Suprapubic skin (tissue), 4 donors: ENCODE measurements around the gene GRAMD1A. TPM values are rescaled to one million over a fixed set of nuclear protein-coding genes. Genes with fewer than 3 reads are reported as not detected.

ENCODE experiments used
- DNase-seq, 2 donors: peaks; one replicate each; pipeline ENCODE4 v3.0.0-alpha.2; 2019; ENCODE audit warnings: low spot score in 2 of 2
- H3K27ac ChIP-seq: fragments of 200-600 bp; sonication (generic); one replicate; pipeline ENCODE4 v1.5.1; 2019
- H3K27me3 ChIP-seq: fragments of 200-600 bp; sonication (generic); one replicate; pipeline ENCODE4 v1.5.1; 2019
- H3K36me3 ChIP-seq: fragments of 200-600 bp; sonication (generic); one replicate; pipeline ENCODE4 v1.5.1; 2019
- H3K4me1 ChIP-seq: fragments of 200-600 bp; sonication (generic); one replicate; pipeline ENCODE4 v1.5.1; 2019
- H3K4me3 ChIP-seq: fragments of 200-600 bp; sonication (generic); one replicate; pipeline ENCODE4 v1.5.1; 2019; ENCODE audit warnings: mild to moderate bottlenecking
- H3K9me3 ChIP-seq: fragments of 200-600 bp; sonication (generic); one replicate; pipeline ENCODE4 v1.5.1; 2019
- CTCF ChIP-seq, 2 donors: fragments of 200-600 bp in 1 of 2; fragments of 450-650 bp in 1 of 2; sonication (generic) in 1 of 2; IDR thresholded peaks; one replicate each; pipeline ENCODE4 v1.5.1; 2016 to 2019; ENCODE audit warnings: antibody characterized with exemption in 2 of 2, mild to moderate bottlenecking in 1 of 2, moderate library complexity in 1 of 2
- EP300 ChIP-seq: sonication (generic); formaldehyde crosslinking; IDR thresholded peaks from one replicate; pipeline ENCODE4 v1.6.1; 2017; ENCODE audit warnings: antibody characterized with exemption
- POLR2A ChIP-seq, 2 donors: fragments of 450-650 bp; IDR thresholded peaks; one replicate each; pipeline ENCODE4 v1.6.1; 2017; ENCODE audit warnings: antibody characterized with exemption in 2 of 2, mild to moderate bottlenecking in 2 of 2, moderate library complexity in 2 of 2
- POLR2AphosphoS5 ChIP-seq, 3 donors: sonication (generic); formaldehyde crosslinking; IDR thresholded peaks; one replicate each; pipeline ENCODE4 v1.6.1; 2017; ENCODE audit warnings: antibody characterized with exemption in 3 of 3
- WGBS: methylation state at CpG from one replicate; pipeline ENCODE4 v1.1.5; 2018; 5-methylcytosine and 5-hydroxymethylcytosine counted together
- total RNA-seq, 4 donors: library from RNA; depleted of rRNA; stranded (reverse); fragments of >200 nt; gene quantifications; one replicate each; pipeline ENCODE4 v1.1.0, GENCODE V29; 2016

Gene GRAMD1A
- total RNA-seq, 4 donors from 2014 or later = 16.3 to 38.7 (median 20.8) TPM

- Histone ChIP-seq H3K36me3 (peaks cover 43% of the 10 kb centered on the region), H3K27ac (no peak overlapping the region), H3K27me3 (no peaks in the 10 kb centered on the region), H3K4me3 (no peak overlapping the region), H3K9me3 (peaks cover 29% of the 10 kb centered on the region), H3K4me1 (peaks cover 30% of the 10 kb centered on the region)
- TF ChIP-seq CTCF (IDR thresholded peaks at IDR 0.05) = no peak
- no peak for TF ChIP-seq POLR2A (IDR thresholded peaks at IDR 0.05)
- TF ChIP-seq POLR2AphosphoS5 (IDR thresholded peaks at IDR 0.05) = no peak
- no peak for TF ChIP-seq EP300
- DNase-seq = no peak
- WGBS = 95% methylated on average over 11 of the region's 12 CpGs
These were observed 39.0 kb upstream of the GRAMD1A start for GRCh38 chr19:34960940-34961679.

- Histone ChIP-seq H3K4me1 (peaks cover 30% of the 10 kb centered on the region), H3K36me3 (peaks cover 37% of the 10 kb centered on the region), H3K9me3 (peaks cover 25% of the 10 kb centered on the region), H3K27ac (peak overlapping the region; percentile 28), H3K4me3 (peak overlapping the region; percentile 91), H3K27me3 (no peaks in the 10 kb centered on the region)
- WGBS = 80% methylated on average over 5 of the region's 5 CpGs
- no peak for DNase-seq
- no peak for TF ChIP-seq POLR2AphosphoS5 (IDR thresholded peaks at IDR 0.05)
- no peak for TF ChIP-seq EP300
- TF ChIP-seq POLR2A (IDR thresholded peaks at IDR 0.05) = no peak
- TF ChIP-seq CTCF (IDR thresholded peaks at IDR 0.05) = no peak
These were observed 38.1 kb upstream of the GRAMD1A start for GRCh38 chr19:34961775-34962686.

DNA sequence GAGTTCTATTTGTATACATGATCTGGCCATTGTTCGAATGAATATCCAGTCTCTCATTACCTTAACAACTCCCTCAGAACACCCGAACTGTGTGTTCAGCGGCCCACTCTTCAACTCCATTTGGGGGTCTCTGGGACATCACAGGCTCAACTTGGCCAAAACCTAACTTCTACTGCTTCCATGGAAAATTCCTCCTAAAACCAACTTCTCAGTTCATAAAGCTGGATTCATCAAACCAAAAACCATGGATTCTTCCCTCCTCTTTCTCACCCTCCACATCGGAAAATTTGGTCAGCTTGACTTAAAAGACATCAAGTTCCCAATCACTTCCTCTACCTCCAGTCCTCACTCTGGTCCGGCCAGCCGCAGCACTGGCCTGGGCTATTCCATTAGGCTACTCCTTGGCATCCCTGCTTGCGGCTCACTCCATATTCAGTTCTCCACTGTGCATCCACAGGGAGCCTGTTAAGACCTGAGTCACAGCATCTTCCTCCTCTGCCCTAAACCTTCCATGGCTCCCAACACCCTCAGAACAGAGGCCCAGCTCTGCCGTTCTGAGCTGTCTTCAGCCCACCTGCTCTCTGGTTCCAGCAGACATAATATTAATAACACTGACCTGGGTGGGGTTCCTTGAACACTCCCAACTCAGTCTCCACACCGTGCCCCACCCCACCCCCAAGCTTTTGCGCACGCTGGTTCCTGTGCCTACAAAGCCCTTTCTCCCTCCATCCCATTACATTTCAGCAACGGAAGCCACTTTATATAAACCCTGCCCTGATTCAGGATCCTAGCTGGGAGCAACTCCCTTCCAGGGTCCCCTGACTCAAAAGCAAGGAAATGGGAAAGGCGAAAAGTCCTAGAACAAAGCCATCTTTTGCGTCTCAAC, 37.2 kb upstream of the GRAMD1A start:
- peaks cover 30% of the 10 kb centered on the region for H3K4me1 ChIP-seq
- 43% methylated on average over 14 of the region's 14 CpGs for WGBS
- no peaks in the 10 kb centered on the region for H3K27me3 ChIP-seq
- TF ChIP-seq CTCF (IDR thresholded peaks at IDR 0.05) = no peak
- TF ChIP-seq POLR2A (IDR thresholded peaks at IDR 0.05) = no peak
- no peak for TF ChIP-seq EP300
- TF ChIP-seq POLR2AphosphoS5 (IDR thresholded peaks at IDR 0.05) = no peak
- peaks cover 16% of the 10 kb centered on the region for H3K9me3 ChIP-seq
- H3K27ac ChIP-seq = peak overlapping the region; percentile 61
- H3K36me3 ChIP-seq = peaks cover 28% of the 10 kb centered on the region
- peak overlapping the region; percentile 91 for H3K4me3 ChIP-seq
- no peak for DNase-seq

DNA sequence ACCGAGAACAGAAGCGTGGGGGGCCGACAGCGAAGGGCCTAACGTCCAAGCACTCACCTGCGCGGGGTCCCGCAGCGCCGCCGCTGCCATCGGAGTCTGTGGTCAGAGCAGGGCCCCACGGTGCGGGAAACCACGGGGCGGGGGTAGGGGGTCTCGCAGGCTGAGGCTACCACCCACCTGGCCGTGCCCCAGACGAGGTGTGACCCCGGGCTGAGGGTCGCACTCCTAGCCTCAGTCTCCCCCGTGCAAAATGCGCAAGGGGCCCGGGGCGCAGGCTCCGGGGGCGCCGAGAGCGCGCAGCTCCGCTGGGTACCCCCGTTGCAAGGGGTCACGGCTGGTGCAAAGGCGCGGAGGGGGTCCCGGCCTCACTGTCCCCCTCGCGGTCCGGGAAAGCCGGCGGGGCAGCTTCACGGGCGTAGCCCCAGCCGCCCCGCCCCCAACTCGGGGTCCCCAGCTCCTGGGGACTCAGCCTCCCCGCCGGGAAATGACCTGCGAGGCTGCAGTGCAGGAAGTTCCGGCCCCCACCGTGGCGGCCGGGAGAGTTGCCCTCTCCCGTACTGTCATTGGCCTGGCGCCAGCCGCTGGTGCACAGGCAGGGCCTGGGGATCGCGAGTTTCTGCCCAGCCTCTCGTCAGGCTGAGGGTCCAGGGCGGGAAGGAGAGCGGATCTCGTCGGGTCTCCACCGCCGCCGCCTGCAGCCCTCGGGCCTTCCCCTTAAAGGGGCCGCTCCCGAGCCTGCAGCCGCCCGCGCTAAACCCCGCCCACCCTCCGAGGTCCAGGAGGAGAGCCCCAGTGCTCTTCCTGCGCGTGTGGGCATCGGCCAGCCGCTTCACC, 36.3 kb upstream of the GRAMD1A start, which contains the start of gene ZNF792:
ZNF792 (minus strand) TSS at position 657 of the 834 bp plus-strand sequence; CDS start at position 90, 567 bp downstream.
- H3K36me3 ChIP-seq = peaks cover 20% of the 10 kb centered on the region
- WGBS = 0% methylated on average over 24 of the region's 78 CpGs

More for the DNA sequence above, 36.3 kb upstream of the GRAMD1A start, which contains the start of gene ZNF792:
- Histone ChIP-seq H3K9me3 (peaks cover 8% of the 10 kb centered on the region), H3K27me3 (no peaks in the 10 kb centered on the region), H3K4me3 (peak within 1 kb of the TSS; percentile 91), H3K4me1 (peaks cover 30% of the 10 kb centered on the region), H3K27ac (peak within 1 kb of the TSS; percentile 61)
- TF ChIP-seq POLR2AphosphoS5 (IDR thresholded peaks at IDR 0.05) (no peak), POLR2A (IDR thresholded peaks at IDR 0.05) (no peak), CTCF (IDR thresholded peaks at IDR 0.05) (no peak), EP300 (no peak)
- DNase-seq = peak in 1 of 2 donors; percentile 79
